ENCODE data around the gene DIABLO.
"Not testable (repeated sequence)": the region's sequence is repeated elsewhere in the genome, so short reads cannot be mapped to it uniquely, and the experiment has no call there.

DIABLO gene

GRCh38 chr12:122208073-122208820 lies 17.6 kb downstream of the DIABLO start:
- DNase-seq = no peak

DNA sequence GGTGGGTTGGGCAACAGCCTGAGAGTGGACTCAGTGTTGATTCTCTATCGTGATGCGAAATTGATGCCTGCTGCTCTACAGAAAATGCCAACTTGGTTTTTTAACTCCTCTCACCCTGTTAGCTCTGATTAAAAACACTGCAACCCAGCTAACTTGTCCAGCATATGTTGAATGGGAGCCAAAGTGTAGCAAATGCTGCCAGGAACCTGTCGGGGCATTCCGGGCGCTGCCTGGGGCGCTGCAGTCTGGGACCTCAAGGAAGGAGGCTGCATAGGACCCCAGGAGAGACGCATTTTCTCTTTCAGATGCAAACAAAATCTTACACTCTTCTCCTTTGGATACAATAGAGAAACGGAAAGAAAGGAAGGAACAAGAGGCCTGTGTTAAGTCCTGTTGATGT lies 18.5 kb downstream of the DIABLO start:
- DNase-seq = no peak

DNA sequence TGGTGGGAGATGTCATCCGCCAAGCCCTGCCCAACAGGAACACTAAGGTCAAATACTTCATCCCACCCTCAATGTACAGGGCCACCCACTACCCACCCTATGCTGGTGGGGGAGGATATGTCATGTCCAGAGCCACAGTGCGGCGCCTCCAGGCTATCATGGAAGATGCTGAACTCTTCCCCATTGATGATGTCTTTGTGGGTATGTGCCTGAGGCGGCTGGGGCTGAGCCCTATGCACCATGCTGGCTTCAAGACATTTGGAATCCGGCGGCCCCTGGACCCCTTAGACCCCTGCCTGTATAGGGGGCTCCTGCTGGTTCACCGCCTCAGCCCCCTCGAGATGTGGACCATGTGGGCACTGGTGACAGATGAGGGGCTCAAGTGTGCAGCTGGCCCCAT lies 18.9 kb downstream of the DIABLO start:
- DNase-seq = no peak

- no peak for DNase-seq
Measured at GRCh38 chr12:122206111-122206881, 19.6 kb downstream of the DIABLO start.

GRCh38 chr12:122205053-122205925 lies 20.6 kb downstream of the DIABLO start:
- no peak for DNase-seq

DNA sequence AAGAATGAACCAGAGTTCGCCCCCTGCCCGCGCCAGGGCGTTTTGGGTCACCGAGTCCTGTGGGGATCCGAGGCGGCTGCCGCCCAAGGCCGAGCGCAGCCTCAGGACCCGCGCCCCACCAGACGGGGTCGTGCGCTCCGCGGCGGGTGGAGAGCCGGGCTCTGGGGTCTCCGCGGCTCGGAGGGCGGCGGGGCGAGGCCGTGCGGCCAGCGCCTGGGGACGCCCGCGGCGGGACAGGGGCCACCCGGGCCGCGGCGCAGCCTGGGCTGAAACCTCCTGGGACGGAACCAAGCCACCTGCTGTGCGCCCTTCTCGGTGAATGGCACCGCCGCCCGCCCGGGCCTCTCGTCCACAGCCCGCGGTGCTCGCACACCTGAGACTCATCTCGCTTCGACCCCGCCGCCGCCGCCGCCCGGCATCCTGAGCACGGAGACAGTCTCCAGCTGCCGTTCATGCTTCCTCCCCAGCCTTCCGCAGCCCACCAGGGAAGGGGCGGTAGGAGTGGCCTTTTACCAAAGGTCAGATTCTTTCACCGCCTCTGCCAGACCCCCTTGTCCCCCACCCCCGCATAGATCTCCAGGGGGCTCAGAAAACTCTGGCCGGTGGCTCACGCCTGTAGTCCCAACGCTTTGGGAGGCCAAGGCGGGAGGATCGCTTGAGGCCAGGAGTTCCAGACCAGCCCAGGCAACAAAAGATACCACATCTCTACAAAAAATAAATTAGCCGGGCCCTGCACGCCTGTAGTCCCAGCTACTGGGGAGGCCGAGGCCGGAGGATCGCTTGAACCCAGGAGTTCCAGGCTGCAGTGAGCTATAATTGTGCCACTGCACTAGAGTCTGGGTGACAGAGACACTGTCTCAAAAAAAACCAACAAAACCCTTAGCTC lies 21.4 kb downstream of the DIABLO start:
- DNase-seq = peak; percentile 69

- peak; percentile 83 for DNase-seq
Measured at GRCh38 chr12:122203301-122204166, 22.3 kb downstream of the DIABLO start, which contains the start of gene B3GNT4. B3GNT4 (plus strand) TSS chr12:122203709; CDS start chr12:122204619, 910 bp downstream.

DNA sequence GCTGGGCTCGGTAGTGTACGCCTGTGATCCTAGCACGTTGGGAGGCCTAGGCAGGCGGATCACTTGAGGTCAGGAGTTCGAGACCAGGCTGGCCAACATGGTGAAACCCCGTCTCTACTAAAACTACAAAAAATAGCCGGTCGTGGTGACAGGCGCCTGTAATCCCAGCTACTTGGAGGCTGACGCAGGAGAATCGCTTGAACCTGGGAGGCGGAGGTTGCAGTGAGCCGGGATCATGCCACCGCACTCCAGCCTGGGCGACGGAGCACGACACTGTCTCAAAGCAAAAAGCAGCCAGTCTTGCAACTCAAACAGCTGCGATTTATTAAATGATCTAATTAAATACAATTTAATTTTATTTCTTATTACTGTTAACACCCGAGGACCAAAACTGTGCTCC lies 23.0 kb downstream of the DIABLO start:
- DNase-seq = not testable (repeated sequence)

DNA sequence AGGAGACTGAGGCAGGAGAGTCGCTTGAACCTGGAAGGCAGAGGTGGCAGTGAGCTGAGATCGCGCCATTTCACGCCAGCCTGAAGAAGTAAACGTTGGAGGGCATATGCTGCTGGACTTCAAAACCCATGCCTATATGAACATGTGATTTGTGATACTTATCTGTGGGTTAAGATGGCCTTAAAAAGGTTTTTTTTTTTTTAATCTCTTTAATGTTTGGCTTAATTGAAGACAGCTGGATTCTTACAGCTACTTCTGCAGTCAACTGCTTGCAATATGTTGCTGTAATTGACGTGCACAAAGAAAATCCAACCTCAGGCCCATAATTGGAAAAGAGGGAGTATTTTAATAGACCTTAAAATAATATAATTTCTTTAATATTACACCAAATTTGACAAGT lies 23.8 kb downstream of the DIABLO start:
- no peak for DNase-seq

DNA sequence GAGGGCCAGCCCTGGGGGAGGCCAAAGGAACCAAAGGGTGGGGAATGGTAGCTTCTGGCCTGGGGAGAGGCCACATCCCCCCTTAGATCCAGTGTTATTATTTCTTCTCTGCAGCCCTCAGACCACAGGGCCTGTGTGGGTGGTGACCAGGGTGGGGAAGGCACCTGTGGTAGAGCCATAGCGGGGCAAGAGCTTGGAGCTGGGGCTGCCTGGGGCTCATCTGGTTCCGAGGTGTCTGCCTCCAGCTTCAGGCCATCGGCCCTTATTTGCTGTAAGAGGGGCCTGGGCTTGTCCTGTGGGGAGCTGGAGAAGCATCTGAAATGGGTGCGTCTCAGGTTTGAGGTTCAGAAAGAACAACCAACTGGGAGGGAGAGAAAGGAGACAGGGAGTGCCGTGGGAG lies 24.5 kb downstream of the DIABLO start:
- no peak for DNase-seq

DNA sequence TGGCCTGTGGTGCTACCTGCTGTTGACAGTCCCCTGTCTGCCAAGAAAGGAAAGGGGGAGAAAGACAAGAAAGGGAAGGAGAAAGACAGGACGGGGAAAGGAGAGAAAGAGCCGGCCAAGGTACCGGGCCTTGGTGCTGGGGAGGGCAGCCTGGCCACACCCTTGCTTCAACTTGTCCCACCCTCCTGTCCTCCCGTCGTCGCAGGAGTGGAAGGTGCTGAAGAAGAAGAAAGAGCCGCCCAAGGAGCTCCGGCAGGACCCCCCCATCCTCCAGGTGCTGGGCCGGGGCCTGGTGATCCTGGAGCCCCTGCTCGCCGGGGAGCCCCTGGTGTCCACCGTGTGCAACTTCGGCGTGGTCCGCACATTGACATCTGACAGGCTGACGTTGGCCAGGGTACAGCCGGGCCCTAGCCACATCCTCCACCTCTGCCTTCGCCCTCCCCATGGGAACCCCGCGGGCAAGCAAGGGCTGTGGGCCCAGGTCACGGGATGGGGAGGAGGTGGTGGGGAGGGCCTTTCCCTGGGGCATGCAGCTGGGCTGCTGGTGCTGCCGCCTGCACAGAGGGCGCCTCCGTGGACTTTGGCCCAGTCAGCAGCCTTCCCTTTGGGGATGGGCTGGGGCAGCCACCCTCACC lies 25.2 kb downstream of the DIABLO start:
- no peak for DNase-seq

- DNase-seq = no peak
Measured at GRCh38 chr12:122199484-122200355, 26.1 kb downstream of the DIABLO start.

GRCh38 chr12:122197612-122197966 lies 28.3 kb downstream of the DIABLO start:
- DNase-seq = no peak

- no peak for DNase-seq
Measured at GRCh38 chr12:122195405-122195804, 30.4 kb downstream of the DIABLO start.

- DNase-seq = no peak
Measured at GRCh38 chr12:122194804-122195203, 31.0 kb downstream of the DIABLO start.

DNA sequence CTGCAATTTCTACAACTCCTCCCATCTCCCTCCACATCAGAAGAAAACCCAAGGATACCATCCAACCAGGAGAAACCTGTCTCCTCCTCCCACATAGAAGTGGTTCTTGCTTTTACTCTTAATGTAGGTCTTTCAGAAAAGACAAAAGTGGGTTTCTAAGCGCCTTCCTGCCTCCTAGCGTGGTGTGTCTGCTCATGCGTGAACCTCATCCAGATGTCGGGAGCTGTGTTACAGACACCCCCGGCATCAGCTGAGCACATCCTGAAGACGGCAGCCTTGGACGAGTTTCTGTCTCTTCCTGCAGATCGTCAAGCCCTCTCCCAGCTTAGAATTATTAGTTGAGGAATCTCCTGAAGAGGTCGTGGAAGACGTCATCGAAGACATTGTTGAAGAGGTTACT lies 33.4 kb downstream of the DIABLO start:
- DNase-seq = no peak

GRCh38 chr12:122190842-122191668 lies 34.8 kb downstream of the DIABLO start:
- DNase-seq = peak; percentile 87

DNA sequence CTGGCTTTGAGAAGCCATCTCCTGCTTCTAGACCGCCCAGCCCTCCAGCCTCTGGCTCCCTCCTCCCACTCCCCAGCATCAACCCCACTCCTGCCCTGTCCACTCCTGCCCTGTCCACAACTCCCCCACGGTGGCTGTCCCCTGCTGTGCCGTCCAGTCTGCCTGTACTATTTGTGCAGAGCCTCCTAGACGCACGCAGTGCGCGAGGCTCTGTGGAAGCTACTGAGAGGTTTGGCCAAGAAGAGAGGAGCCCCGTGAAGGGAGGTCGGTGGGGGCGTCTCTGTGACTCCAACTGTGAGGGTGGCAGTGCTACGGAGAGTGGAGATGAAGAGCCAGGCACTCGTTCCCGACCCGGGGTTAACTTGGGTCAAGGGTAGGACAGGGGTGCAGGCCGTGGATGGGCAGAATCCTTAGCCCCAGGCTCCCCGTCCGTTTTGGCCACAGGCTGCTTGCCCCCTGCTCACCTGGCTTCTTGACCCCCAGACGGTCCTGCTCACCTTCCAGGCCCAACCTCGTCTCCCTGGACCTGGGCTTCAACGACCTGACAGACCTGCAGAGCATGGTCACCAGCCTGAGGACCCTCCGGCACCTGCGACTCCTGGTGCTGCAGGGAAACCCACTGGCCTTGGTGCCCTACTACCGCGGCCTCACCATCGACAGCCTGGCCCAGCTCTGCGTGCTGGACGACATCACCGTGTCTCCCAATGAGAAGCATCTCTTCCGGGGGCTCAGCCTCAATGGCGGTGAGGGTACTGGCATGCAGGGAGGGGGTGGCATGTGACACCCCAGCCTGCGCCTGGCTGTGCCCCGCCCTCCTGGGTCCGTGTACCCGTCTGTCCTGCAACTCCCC lies 36.0 kb downstream of the DIABLO start:
- DNase-seq = no peak
